Astrocyte of the spinal cord (primary cell): Measurements from ENCODE around the gene DCST1.

Experiments
- DNase-seq: peaks from one replicate; pipeline ENCODE4 v3.0.0; 2011; ENCODE audit warnings: low read depth, low spot score
- H3K4me3 ChIP-seq: 2 replicates; pipeline ENCODE4 v1.5.1; 2011; ENCODE audit warnings: low read depth, mild to moderate bottlenecking, low read length, moderate library complexity
- CTCF ChIP-seq: IDR thresholded peaks from 2 replicates; pipeline ENCODE4 v1.5.1; 2012; ENCODE audit warnings: low read depth, mild to moderate bottlenecking, low read length, inconsistent platforms
- in situ Hi-C: cut with HindIII; loops from 2 replicates; pipeline ENCODE4 v1.10.0; 2017; ENCODE audit warnings: low sequenced_read_pairs

Gene DCST1

GRCh38 chr1:155062702-155063411, 29.2 kb downstream of the DCST1 start:
- peak; percentile 50 for DNase-seq
- peak; percentile 93 for TF ChIP-seq CTCF
- peak overlapping the region; percentile 90 for H3K4me3 ChIP-seq
- in situ Hi-C loops = no loop called here

DNA sequence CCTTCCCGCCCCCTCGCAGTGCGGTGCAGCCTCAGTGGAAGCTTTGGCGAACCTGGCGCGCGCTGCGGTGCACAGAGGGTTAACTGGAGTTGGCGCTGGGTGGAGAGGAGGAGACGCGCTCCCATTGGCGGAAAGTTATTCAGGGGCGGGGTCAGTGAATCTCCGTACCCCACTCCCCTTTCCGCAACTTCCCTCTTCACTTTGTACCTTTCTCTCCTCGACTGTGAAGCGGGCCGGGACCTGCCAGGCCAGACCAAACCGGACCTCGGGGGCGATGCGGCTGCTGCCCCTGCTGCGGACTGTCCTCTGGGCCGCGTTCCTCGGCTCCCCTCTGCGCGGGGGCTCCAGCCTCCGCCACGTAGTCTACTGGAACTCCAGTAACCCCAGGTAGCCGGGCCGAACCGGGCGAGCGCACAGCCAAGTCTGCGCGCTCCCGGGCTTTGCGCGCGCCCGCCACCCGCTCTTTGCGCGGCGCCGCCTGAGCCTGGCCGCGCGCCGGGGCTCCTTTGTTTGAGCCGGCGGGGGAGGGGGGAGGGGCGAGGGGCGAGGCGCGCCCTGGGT, 30.0 kb downstream of the DCST1 start, which contains the start of gene EFNA4:
Gene EFNA4, plus strand, starts transcription at position 191 of the 561 bp plus-strand sequence. Its CDS starts 84 bp downstream, at position 275.
- peak; percentile 81 for DNase-seq
- in situ Hi-C loops = no loop called here
- H3K4me3 ChIP-seq = peak within 1 kb of the TSS; percentile 90
- no peak for TF ChIP-seq CTCF

- DNase-seq = no peak
- H3K4me3 ChIP-seq = peak overlapping the region; percentile 90
- no peak for TF ChIP-seq CTCF
- in situ Hi-C loops = no loop called here
Measured at GRCh38 chr1:155064111-155064831, 30.6 kb downstream of the DCST1 start.

DNA sequence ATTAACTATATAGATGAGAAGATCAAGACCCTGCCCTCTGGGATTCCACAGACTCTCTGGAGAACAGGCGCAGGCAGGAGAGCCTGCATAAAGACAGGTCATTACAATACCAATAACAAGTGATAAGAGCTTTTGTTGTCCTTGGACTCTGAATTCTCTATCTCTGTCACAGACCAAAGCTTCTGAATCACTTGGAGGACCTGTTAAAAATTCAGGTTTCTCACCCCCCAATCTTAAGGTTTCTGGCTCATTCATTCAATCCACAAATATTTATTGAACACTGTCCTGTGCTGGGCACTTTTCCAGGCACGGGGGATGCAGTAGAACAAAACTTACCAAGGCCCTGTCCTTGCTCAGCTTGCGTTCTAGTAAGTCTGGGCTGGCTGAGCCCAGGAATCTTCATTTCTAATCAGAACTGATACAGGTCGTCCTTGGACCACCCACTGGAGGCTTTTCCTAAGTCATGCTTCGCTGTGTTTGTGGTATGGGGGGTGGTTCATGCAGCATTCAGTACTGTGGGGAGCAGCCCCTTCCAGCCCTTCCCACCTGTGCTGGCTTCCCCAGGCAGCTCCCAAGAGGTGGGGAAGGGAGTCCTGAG, 31.3 kb downstream of the DCST1 start:
- TF ChIP-seq CTCF = no peak
- no peak overlapping the region for H3K4me3 ChIP-seq
- in situ Hi-C loops = no loop called here
- DNase-seq = no peak

- DNase-seq = no peak
- in situ Hi-C loops = no loop called here
- no peak for TF ChIP-seq CTCF
- no peak overlapping the region for H3K4me3 ChIP-seq
Measured at GRCh38 chr1:155066777-155067176, 33.2 kb downstream of the DCST1 start.

GRCh38 chr1:155068599-155068998, 35.0 kb downstream of the DCST1 start:
- no peak for TF ChIP-seq CTCF
- H3K4me3 ChIP-seq = no peak overlapping the region
- in situ Hi-C loops = no loop called here
- no peak for DNase-seq
